BJ (cell line): ENCODE measurements around the gene SNX27. TPM values are rescaled to one million over a fixed set of nuclear protein-coding genes. Genes with fewer than 3 reads are reported as not detected.

Source experiments
- CTCF ChIA-PET: fragments of 350-600 bp; formaldehyde crosslinking; extraction: SDS; loops from one replicate; lab custom pipeline; 2021; ENCODE audit warnings: antibody characterized with exemption, inconsistent platforms; lab: Yijun Ruan, JAX
- POLR2A ChIA-PET: fragments of 300-600 bp; sonication (Branson Sonifier 250); formaldehyde crosslinking; extraction: SDS; loops from one replicate; lab custom pipeline; 2021; ENCODE audit warnings: antibody characterized with exemption; lab: Charles Lee
- DNase-seq: peaks from one replicate; pipeline ENCODE4 v3.0.0-alpha.2; 2011; ENCODE audit warnings: low read depth
- H3K27me3 ChIP-seq: 2 replicates; pipeline ENCODE4 v1.6.0; 2011; ENCODE audit warnings: low read length; ENCODE audit not compliant: control insufficient read depth, insufficient read depth
- H3K36me3 ChIP-seq: 2 replicates; pipeline ENCODE4 v1.5.1; 2011; ENCODE audit warnings: low read length; ENCODE audit not compliant: control insufficient read depth, insufficient read depth
- H3K4me3 ChIP-seq: 2 replicates; pipeline ENCODE4 v1.5.1; 2011; ENCODE audit warnings: low read depth, mild to moderate bottlenecking, control low read depth, low read length
- CTCF ChIP-seq: IDR thresholded peaks from 2 replicates; pipeline ENCODE4 v1.5.1; 2011; ENCODE audit warnings: low read depth, mild to moderate bottlenecking, control low read depth, inconsistent platforms, low read length, moderate library complexity; ENCODE audit not compliant: insufficient read depth
- polyA plus RNA-seq: library from polyadenylated mRNA; depleted of rRNA; stranded (reverse); fragments of >200 nt; gene quantifications from 2 replicates; pipeline ENCODE4 v1.2.3, GENCODE V29; 2011

The SNX27 gene
- polyA plus RNA-seq, 1 experiment: 7.0 TPM

- H3K36me3 ChIP-seq: peaks cover 12% of the 10 kb centered on the region
- H3K27me3 ChIP-seq: no peaks in the 10 kb centered on the region
- TF ChIP-seq CTCF: no peak
- no peak overlapping the region for H3K4me3 ChIP-seq
- CTCF ChIA-PET: no interaction called here
- POLR2A ChIA-PET: no interaction called here
- no peak for DNase-seq
Measured at GRCh38 chr1:151584780-151585179, 27.1 kb upstream of the SNX27 start.

- CTCF ChIA-PET: interaction anchor here (0.9 kb wide), 1 partner anchor 8 kb away, joined by 6 read pairs; no protein-coding TSS in a partner anchor
- no peak for TF ChIP-seq CTCF
- Histone ChIP-seq H3K4me3 (no peak overlapping the region), H3K36me3 (peaks cover 10% of the 10 kb centered on the region), H3K27me3 (no peaks in the 10 kb centered on the region)
- POLR2A ChIA-PET: no interaction called here
- no peak for DNase-seq
Measured at GRCh38 chr1:151585622-151586021, 26.2 kb upstream of the SNX27 start.

GRCh38 chr1:151590961-151591360, 20.9 kb upstream of the SNX27 start:
- CTCF ChIA-PET: no interaction called here
- Histone ChIP-seq H3K27me3 (no peaks in the 10 kb centered on the region), H3K36me3 (no peaks in the 10 kb centered on the region), H3K4me3 (no peak overlapping the region)
- no peak for DNase-seq
- TF ChIP-seq CTCF: no peak
- POLR2A ChIA-PET: no interaction called here

GRCh38 chr1:151593730-151594129, 18.1 kb upstream of the SNX27 start:
- CTCF ChIA-PET: interaction anchor here (0.7 to 2.7 kb wide), 27 partner anchors 8 to 410 kb away, joined by 3 to 27 read pairs (median 4); partner anchors contain the start of gene SNX27
- TF ChIP-seq CTCF: no peak
- POLR2A ChIA-PET: no interaction called here
- H3K4me3 ChIP-seq: no peak overlapping the region
- no peak for DNase-seq
- no peaks in the 10 kb centered on the region for H3K27me3 ChIP-seq
- no peaks in the 10 kb centered on the region for H3K36me3 ChIP-seq

GRCh38 chr1:151594143-151594625, 17.7 kb upstream of the SNX27 start:
- Histone ChIP-seq H3K27me3 (no peaks in the 10 kb centered on the region), H3K36me3 (no peaks in the 10 kb centered on the region), H3K4me3 (no peak overlapping the region)
- TF ChIP-seq CTCF: peak; percentile 97
- ChIA-PET CTCF (interaction anchor here (0.7 to 2.7 kb wide), 27 partner anchors 9 to 409 kb away, joined by 3 to 27 read pairs (median 3); partner anchors contain the start of gene SNX27), POLR2A (no interaction called here)
- no peak for DNase-seq
